ENCODE results near the gene MAN1C1. TPM values are rescaled to one million over a fixed set of nuclear protein-coding genes. Genes with fewer than 3 reads are reported as not detected.

MAN1C1 gene
- total RNA-seq, 1 donor from 2014 or later: 29.1 TPM

DNA sequence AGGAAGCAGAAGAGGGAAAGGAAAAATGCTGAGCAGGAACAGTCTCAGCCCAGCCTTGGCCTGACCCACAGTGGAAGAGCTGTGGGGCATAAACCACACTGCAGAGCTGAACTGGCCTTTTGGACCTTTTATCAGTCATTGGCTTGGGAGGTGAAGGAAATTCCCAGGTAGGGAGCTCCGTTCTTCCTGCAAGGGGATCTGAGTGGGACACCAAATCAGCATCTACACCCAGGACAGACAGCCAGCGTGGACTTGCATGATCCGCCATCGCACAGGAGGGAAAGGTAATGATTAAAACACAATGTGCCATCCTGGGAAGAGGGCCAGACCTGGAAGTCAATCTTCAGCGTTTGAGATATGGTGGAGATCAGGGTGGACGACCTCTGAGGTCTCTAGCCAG, 202.0 kb downstream of the MAN1C1 start:
- Mint-ChIP-seq H3K4me1 (ENCODE audit: unreplicated experiment) (peaks cover 48% of the 10 kb centered on the region), H3K9me3 (ENCODE audit: unreplicated experiment) (no peaks in the 10 kb centered on the region), H3K27ac (ENCODE audit: unreplicated experiment) (peak overlapping the region; percentile 94)

DNA sequence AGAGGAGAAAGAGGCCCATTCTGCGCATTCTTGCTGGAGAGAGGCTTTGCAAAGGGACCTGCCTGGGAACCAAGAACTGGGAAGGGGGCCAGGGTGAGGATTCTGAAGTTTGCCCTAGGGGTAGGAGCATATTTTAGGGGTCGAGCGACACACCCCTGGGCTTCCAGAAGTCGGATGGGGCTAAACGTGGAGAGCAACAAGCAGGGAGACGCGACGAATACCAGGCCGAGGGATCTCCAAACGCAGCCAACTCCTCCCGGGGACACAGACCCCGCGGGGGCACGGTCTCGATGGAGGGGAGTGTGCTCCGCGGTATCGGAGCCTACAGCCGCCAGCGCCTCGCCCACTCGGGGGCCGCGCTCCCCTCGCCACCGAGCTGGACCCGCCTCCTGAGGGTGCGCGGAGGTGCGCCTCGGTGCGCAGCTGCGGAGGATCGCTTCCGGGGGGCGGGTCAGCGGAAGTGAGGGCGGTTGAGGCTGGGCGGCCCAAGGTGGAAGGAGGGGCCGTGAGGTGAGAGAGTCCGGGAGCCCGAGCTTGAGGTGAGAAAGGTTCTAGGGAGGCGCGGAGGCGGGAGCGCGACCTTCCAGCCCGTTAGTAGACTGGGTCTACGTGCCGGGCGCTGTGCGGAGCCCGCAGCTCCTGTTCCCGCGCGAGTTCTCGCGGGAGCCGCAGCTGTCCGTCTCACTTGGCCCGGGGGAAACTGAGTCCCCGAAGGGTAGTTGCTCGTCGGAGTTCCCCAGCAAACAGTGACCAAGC, 203.1 kb downstream of the MAN1C1 start, which contains the start of gene MTFR1L:
Gene MTFR1L, plus strand, starts transcription at position 464 of the 756 bp plus-strand sequence. CDS start 3,151 bp downstream, outside the sequence.
- DNase-seq (ENCODE audit: low spot score): peak; percentile 64
- peaks cover 55% of the 10 kb centered on the region for H3K4me1 Mint-ChIP-seq (ENCODE audit: unreplicated experiment)
- H3K4me3 Mint-ChIP-seq (ENCODE audit: unreplicated experiment): peak within 1 kb of the TSS; percentile 99
- H3K27me3 Mint-ChIP-seq (ENCODE audit: unreplicated experiment): peaks cover 24% of the 10 kb centered on the region
- peaks cover 32% of the 10 kb centered on the region for H3K36me3 Mint-ChIP-seq (ENCODE audit: low read depth, unreplicated experiment)
- TF ChIP-seq CTCF (IDR thresholded peaks at IDR 0.05; ENCODE audit: unreplicated experiment): no peak
- peak within 1 kb of the TSS; percentile 94 for H3K27ac Mint-ChIP-seq (ENCODE audit: unreplicated experiment)
- H3K9me3 Mint-ChIP-seq (ENCODE audit: unreplicated experiment): no peaks in the 10 kb centered on the region

More for the DNA sequence above, 202.0 kb downstream of the MAN1C1 start:
- Mint-ChIP-seq H3K27me3 (ENCODE audit: unreplicated experiment) (peaks cover 24% of the 10 kb centered on the region), H3K4me3 (ENCODE audit: unreplicated experiment) (peak overlapping the region; percentile 99), H3K36me3 (ENCODE audit: low read depth, unreplicated experiment) (peaks cover 33% of the 10 kb centered on the region)
- TF ChIP-seq CTCF (IDR thresholded peaks at IDR 0.05; ENCODE audit: unreplicated experiment): no peak
- no peak for DNase-seq (ENCODE audit: low spot score)

GRCh38 chr1:25820247-25821111, 203.9 kb downstream of the MAN1C1 start:
- peaks cover 55% of the 10 kb centered on the region for H3K4me1 Mint-ChIP-seq (ENCODE audit: unreplicated experiment)
- DNase-seq (ENCODE audit: low spot score): peak; percentile 36
- peak overlapping the region; percentile 99 for H3K4me3 Mint-ChIP-seq (ENCODE audit: unreplicated experiment)
- no peak for TF ChIP-seq CTCF (IDR thresholded peaks at IDR 0.05; ENCODE audit: unreplicated experiment)
- peaks cover 24% of the 10 kb centered on the region for H3K27me3 Mint-ChIP-seq (ENCODE audit: unreplicated experiment)
- peak overlapping the region; percentile 85 for H3K27ac Mint-ChIP-seq (ENCODE audit: unreplicated experiment)
- peaks cover 24% of the 10 kb centered on the region for H3K36me3 Mint-ChIP-seq (ENCODE audit: low read depth, unreplicated experiment)
- H3K9me3 Mint-ChIP-seq (ENCODE audit: unreplicated experiment): no peaks in the 10 kb centered on the region

DNA sequence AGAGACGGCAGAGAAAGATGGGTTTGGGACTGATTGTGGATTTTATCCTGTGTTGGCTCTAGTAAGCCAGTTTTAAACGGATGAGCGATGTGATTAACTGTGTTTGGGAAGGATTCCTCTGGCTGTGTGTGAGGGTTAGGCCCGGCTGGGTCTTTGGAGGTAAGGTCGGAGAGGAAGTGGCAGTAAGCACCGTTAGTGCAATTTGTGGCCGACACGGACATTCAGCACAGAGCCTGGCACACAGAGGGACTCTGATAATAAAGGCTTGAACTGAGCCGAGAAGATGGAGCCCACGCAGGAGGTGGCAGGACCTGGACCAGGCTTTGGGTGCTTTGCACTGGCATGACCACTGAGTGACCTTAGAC, 204.5 kb downstream of the MAN1C1 start:
- DNase-seq (ENCODE audit: low spot score): no peak
- H3K36me3 Mint-ChIP-seq (ENCODE audit: low read depth, unreplicated experiment): peaks cover 24% of the 10 kb centered on the region
- TF ChIP-seq CTCF (IDR thresholded peaks at IDR 0.05; ENCODE audit: unreplicated experiment): no peak
- H3K4me3 Mint-ChIP-seq (ENCODE audit: unreplicated experiment): peak overlapping the region; percentile 95
- H3K27me3 Mint-ChIP-seq (ENCODE audit: unreplicated experiment): peaks cover 24% of the 10 kb centered on the region
- peaks cover 55% of the 10 kb centered on the region for H3K4me1 Mint-ChIP-seq (ENCODE audit: unreplicated experiment)
- H3K27ac Mint-ChIP-seq (ENCODE audit: unreplicated experiment): peak overlapping the region; percentile 85
- H3K9me3 Mint-ChIP-seq (ENCODE audit: unreplicated experiment): no peaks in the 10 kb centered on the region

Data from endothelial cell (in vitro differentiated cells).